ENCODE results near the gene SPDYE6.
"Not testable (repeated sequence)": the region's sequence is repeated elsewhere in the genome, so short reads cannot be mapped to it uniquely, and the experiment has no call there.

The SPDYE6 gene

DNA sequence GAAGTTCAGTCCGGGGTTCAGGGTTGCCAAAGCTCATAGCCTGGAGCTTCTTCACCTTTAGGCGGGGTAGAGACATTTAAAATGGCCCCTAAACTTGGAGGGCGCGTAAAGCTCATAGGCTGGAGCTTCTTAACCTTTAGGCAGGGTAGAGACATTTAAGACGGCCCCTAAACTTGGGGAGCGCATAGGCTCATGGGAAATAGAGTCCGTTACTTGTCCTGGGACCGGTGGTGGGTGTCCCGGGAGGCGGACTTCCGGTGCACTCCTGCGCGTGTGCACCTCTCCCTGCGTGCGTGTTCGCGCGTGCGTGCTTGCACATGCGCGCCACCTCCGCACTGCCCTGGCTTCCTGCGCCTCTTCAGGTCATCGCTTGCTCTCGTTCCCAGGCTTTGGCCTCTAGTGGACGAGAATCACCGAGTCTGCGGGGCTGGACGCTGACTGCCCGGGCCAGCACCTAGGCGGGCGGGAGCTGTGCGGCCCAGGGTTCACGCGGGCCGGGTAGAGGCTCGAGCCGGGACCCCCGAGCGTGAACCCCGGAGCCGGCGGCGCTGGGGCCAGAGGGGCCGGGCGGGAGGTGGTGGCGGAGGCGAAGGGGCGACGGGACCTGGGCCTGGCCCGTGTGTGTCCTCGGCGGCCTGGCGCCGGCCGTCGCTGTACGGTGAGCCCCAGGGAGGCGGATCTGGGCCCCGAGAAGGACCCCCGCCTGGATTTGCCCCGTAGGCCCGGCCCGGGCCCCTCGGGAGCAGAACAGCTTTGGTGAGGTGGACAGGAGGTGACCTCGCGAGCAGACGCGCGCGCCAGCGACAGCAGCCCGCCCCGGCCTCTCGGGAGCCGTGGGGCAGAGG lies 7.5 kb upstream of the SPDYE6 start:
- peak; percentile 88 for DNase-seq

DNA sequence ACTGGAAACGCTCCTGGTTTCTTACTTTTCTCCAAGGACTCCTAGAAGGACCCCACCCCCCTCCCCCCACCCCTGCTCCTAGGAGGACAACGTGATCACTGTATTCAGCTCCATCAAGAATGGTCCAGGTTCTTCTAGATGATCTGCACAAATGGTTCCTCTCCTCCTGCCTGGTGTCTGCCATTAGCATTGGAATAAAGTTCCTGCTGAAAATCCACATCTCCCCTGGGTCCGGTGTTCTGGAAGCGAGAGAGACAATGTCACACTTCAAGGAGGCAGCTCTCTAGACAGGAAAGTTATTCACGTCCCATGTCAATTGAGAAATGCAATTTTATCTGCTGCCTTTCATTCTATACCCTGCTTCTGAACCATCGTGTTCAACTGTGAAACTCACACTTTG lies 9.3 kb downstream of the SPDYE6 start:
- not testable (repeated sequence) for DNase-seq

DNA sequence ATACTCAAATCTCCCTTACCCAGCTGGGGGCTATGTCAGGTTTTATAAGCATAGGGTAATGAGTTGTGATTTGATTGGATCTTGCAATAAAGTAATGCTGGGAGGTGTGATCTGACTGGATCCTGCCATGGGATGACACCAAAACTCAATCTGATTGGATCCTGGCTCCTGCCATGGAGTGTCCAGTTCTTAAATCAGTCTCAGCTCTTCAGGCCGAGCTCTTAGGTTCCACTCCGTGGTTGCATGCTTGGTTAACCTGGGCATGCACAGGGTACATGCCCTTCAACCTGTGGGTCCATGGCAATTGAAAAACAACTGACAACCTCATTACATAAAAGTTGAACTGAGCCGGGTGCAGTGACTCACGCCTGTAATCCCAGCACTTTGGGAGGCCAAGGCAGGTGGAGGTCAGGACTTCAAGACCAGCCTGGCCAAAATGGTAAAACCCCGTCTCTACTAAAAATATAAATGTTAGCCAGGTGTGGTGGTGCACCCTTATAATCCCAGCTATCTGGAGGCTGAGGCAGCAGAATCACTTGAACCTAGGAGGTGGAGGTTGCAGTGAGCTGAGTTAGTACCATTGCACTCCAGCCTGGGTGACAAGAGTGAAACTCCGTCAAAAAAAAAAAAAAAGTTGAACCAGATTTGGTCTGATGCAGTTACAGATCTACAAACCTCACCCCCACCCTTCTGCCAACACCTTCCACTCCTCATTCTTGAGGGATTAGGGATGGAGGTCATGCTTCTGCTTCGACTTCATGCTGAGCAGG lies 15.5 kb downstream of the SPDYE6 start:
- DNase-seq = not testable (repeated sequence)

DNA sequence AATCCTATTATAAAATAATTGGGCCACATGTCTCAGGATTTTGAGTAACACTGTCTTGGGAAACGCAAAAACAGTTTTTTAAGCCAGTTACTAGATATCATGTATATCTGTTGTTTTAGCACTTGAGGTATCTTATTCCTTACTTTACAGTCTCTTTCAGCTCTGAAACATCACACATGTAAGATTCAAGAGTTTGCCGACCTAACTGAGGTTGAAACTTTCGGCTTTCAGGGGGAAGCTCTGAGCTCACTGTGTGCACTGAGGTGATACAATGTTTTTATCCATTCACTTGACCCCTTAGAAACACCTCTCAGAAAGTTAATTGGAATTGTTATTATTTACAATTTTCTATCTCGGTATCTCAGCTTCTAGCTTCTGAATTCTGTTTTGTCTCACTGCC lies 18.8 kb downstream of the SPDYE6 start:
- not testable (repeated sequence) for DNase-seq

DNA sequence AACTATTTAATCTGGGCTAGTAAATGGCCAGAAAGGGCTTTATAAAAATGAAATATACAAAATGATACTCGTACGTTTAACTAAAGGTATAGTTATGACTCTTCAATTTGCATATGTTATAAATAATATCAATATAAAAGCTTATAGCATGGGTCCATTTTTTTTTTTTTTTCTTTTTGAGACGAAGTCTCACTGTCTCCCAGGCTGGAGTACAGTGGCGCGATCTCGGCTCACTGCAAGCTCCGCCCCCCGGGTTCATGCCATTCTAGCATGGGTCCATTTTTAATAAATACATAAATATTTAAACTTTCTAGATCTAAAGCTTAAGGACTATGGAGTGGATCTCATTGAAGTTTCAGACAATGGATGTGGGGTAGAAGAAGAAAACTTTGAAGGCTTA lies 19.2 kb downstream of the SPDYE6 start:
- not testable (repeated sequence) for DNase-seq

DNA sequence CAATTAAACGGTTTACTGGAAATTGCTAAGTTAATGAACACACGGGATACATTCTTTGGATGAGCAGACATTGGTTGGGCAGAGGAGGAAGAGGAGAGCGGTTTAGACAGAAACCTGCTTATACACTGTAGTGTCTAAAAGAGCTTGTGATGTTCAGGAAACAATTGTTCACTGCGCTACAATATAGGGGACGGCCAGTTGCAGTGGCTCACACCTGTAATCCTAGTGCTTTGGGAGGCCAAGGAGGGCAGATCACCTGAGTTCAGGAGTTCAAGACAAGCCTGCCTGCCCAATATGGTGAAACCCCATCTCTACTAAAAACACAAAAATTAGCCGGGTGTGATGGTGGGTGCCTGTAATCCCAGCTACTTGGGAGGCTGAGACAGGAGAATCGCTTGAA lies 20.7 kb downstream of the SPDYE6 start:
- not testable (repeated sequence) for DNase-seq

DNA sequence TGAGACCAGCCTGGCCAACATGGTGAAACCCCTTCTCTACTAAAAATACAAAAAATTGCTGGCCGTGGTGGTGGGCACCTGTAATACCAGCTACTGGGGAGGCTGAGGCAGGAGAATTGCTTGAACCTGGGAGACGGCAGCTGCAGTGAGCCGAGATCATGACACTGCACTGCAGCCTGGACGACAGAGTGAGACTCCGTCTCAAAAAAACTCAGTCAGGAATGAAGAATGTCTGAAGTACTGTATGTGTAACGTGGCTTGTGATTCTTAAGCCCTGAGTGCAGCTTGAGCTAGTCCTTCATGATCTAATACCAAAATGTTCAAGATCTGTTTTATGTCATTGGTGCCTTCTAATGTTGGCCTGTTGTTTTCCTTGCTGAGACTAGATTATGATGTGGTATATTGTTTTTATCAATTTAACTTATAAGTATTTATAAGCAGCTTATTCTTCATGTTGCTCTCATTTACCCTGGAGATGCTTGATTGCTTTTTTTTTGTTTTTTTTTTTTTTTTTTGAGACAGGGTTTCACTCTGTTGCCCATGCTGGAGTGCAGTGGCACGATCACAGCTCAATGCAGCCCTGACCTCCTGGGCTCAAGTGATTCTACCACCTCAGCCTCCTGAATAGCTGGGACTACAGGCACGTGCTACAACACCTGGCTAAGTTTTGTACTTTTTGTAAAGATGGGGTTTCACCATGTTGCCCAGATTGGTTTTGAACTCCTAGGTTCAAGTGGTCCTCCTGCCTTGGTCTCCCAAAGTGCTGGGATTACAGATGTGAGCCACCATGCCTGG lies 25.4 kb downstream of the SPDYE6 start:
- DNase-seq = not testable (repeated sequence)

DNA sequence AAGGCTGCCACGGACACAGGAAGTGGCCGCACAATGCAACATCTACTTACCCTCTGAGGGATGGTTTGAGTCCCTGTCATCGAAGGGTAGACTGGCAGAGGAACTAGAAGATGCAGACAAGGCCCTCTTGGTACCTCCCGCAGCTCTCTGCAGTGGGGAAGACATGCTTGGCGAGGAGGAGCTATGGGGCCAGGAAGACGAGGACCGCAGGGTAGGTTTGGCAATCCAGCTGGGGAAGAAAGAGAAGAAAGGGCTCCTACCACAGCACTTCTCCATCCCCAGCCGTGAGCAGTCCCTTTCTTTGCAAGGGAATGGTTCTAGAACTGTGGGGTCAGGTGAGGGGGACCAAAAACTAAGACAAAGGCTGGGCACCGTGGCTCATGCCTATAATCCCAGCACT lies 26.9 kb downstream of the SPDYE6 start:
- DNase-seq = not testable (repeated sequence)

DNA sequence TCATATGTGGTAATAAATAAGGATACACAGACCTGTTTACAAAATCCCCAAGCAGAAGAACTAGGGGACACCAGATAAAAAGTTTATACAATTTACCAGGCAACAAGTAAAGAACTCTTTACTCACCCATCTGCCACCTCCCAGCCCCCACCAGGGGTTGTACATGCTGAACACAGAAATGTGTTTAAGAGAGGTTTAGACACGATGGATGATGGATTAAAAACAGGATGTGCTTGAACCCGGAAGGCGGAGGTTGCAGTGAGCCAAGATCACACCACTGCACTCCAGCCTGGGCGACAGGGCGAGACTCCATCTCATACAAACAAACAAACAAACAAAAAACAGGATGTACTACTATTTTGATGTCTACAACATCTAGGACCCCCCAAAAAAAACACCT lies 27.4 kb downstream of the SPDYE6 start:
- not testable (repeated sequence) for DNase-seq

DNA sequence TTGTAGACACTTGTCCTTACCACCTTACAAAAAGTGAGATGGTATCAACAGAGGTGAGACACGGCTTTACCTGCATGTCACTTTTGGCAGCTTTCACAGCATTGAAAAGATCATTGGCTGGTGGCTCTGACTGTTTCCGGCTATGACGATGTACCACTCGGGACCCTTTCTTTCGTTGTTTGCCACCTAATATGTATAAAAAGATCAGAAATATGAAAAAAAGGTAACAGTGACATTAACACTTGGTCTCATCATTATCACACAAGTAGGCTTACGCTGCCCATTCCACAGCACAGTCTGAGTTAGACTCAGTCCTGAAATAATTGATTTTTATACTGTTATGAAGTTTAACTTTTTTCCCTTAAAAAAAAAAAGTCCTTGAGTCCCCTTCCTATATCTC lies 29.1 kb downstream of the SPDYE6 start:
- DNase-seq = not testable (repeated sequence)

DNA sequence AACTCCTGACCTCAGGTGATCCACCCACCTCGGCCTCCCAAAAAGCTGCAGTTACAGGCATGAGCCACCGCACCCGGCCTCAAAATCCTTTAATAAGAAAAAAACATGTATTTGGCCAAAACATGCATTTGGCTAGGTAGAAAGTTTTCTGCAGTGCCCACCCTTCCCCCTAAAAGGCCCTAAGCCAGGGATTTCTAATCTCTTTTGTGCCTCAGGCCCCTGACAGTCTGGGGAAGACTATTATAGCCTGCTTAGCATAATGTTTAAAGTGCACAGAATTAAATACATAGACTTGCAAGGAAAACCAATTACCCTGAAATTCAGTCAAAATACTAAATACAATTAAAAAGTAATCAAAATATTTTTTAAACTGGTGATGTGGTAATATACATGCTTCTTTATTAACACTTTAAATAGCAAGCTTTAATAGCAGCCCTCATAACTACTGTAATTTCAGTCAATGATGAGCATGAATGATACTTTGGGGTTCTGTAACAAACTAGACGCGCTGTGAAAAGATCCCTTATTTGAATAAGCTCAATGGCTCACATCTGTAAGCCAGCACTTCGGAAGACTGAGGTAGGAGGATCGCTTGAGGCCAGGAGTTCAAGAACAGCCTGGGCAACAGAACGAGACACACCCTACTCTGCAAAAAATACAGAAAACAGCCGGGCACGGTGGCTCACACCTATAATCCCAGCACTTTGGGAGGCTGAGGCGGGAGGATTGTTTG lies 29.9 kb downstream of the SPDYE6 start:
- no peak for DNase-seq

DNA sequence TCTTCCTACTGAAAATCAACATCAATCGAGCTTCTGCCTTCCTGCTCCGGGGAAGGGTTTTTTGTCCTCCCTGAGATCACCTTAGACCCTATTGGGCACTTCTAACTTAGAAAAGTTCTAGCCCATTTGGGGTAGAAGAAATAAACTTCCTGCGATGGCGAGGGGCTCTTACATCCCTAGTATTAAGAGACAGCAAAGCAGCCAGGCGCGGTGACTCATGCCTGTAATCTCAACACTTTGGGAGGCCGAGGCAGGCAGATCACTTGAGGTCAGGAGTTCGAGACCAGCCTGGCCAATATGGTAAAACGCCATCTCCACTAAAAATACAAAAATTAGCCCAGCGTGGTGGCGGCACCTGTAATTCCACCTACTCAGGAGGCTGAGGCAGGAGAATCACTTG lies 31.1 kb downstream of the SPDYE6 start:
- not testable (repeated sequence) for DNase-seq

DNA sequence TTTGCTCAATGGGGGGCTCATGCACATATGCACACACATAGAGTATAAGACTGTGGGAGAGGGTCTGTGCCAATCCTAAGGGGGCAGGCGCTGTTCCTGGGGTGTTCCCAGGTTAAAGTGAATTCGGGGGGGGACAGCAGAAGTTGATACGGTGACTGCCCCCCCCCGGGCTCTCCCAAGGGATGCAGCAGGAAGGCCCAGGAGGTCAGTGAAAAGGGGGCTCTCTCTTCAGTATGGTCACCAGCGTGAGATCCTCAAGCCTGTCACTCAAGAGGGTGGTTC lies 32.4 kb downstream of the SPDYE6 start:
- peak; percentile 14 for DNase-seq

DNA sequence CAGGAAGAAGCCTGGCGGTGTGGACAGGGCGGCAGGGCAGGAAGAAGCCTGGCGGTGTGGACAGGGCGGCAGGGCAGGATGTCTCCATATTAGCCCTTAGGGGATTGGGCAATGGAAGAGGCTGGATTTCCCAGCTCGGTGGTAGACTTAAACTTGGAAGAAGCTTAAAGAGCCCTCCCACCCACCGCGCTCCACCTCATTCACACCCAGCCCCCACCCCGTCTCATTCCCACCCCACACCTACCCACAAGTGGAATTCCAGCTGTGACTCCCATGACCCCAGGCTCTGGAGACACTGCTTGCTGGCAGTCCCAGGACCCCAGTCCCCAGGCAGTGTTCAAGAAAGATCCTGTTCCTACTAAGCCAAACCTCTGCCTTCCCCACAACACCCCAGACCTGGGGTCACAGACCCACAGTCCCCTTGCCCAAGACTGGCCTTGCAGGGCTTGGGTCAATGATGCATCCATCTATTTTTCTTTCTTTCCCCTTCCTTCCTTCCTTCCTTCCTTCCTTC lies 34.0 kb downstream of the SPDYE6 start:
- no peak for DNase-seq

DNA sequence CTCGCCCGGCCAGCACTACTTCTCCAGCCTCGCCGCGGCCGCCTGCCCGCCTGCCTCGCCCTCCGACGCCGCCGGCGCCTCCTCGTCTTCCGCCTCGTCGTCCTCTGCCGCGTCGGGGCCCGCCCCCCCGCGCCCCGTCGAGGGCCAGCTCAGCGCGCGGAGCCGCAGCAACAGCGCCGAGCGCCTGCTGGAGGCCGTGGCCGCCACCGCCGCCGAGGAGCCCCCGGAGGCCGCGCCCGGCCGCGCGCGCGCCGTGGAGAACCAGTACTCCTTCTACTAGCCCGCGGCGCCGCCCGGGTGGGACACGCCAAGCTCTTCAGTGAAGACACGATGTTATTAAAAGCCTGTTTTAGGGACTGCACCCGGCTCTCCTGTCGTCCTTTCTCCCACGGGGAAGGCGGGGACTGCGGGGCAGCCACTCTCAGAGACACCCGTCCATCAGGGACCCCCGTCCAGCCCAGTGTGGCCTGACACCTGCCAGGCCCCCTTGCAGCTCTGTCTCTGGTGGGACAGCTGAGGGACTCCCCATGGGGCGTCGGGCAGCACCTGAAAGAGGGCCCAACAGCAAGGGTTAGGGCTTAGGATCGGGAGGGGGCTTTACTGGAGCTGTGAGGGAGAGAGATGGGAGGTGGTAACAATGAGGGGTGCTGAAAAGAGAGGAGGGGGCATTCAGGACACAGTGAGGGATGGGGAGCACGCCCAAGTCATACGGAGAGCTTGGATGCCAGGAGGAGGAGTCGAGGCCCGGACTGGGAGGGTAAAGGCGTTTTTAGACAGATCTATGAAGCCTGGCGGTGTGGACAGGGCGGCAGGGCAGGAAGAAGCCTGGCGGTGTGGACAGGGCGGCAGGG lies 34.7 kb downstream of the SPDYE6 start:
- DNase-seq = no peak

DNA sequence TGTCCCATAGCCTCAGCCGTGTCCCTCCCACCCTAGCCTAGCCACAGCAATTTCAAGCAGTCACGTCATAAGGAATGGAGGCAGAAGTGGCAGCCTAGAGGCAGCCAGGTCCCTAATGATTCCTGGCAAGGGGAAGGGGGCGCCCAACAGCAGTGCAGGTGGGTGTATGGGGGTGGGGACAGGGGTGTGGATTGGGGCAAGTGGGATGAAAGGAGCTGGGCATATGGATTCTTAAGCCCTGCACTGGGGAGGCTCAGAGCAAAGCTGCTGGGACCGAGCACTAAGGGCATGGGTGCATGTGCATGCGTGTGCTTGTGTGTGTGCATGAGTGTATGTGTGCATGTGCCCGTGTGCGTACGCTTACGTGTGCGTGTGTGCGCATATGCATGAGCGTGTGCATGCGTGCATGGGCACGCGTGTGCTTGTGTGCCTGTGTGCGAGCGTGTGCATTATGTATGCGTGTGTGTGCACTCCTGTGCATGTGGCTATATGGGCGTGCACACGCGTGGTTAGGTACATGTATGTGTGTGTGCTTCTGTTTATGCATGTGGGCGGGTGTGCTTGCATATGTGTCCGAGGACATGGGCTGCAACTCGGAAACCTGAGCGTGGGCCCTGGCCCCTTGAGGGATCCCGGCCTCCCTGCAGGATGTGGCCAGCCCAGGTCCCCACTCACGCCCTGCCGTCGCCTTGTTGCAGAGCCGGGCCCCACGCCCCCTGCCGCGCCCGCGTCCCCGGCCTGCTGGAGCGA lies 35.5 kb downstream of the SPDYE6 start:
- no peak for DNase-seq

DNA sequence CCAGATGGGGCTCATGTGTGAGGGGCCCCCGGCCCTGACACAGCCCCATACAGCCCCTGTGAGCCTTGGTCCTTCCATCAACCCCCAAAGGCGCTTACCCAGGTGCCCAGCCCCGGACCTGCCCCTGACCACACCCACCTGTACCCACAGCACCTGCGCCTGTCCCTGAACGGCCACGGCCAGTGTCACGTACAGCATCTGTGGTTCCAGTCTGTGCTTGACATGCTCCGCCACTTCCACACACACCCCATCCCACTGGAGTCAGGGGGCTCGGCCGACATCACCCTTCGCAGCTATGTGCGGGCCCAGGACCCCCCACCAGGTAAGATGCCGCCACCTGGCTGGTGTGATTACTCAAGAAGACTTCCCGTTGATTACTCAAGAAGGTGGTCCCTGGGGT lies 36.1 kb downstream of the SPDYE6 start:
- DNase-seq = no peak

DNA sequence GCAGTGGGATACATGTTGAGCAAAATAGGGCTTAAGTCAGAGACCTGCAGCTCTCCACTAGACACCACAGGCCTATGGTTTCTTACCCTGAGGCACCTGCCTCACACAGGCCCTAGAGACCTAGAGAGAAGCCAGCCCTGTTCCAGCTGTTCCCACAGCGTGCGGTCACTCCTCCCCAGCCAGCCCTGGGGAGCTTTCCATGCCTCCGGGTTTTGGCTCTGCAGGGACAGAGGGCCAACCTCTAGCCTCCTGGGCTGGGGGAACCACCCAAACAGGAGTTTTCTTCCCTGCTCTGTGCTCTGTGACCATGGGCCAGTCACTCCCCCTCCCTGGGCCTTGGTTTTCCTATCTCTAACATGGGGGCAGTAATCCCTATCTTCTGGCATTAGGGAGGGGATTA lies 36.6 kb downstream of the SPDYE6 start:
- no peak for DNase-seq

DNA sequence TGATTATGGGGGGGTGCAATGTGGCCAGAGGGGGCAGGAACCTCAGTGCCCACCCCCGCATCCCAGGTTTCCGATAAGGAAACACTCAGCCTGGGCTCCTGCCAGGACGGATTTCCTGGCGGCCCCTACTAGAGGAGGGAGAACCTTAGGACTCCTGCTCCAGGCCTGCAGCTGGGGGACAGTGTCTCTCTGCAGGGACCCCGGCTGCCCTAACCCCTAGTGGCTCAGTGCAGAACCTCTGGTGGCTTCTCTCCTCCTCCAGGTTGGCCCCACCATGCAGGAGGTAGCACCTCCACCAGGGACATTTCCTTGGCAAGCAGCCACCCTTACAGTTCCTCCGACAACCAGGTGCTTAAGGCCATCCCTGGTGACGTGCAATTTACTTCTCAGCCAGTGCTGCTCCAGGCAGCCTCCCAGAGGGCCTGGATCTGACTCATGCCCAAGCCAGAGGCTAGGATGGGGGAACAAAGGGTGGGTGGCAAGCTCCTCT lies 37.7 kb downstream of the SPDYE6 start:
- no peak for DNase-seq

DNA sequence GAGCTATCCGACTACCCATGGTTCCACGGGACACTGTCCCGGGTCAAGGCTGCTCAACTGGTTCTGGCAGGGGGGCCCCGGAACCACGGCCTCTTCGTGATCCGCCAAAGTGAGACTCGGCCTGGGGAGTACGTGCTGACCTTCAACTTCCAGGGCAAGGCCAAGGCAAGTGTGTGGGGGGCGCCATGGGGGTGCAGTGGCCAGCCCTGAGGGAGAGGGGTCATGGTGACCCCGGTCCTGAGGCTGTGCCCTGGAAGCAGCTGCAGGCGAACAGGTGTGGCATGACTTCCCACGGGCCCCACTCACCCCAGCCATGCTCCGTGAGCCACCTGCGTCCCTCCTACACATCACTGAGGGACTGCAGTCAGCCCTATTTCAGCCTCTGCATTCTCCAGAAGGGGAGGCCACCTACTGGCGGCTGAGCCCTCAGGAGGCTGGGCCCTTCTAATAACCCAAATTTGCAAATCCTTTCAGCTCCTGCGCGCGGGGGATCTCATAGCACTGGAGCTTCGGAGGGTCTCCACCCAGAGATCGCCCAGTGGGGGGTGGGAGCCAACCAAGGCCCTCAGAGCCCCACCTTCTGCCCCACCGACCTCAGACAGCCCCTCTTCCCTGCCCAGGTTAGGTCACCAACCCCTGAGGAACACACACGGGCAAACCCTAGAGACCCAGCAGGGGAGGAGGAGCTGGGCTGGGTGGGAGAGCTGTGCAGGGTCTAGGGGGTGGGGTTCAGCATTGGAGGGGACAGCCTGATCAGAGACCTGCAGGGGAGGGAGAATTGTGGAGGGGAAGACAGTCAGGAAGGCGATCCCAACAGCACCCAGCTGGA lies 38.8 kb downstream of the SPDYE6 start:
- no peak for DNase-seq

Measured in activated CD4-positive, CD25-positive, alpha-beta regulatory T cell treated with anti-CD3 and anti-CD28 coated beads, Interleukin-2, amount 50 U/mL, for 72 hours (primary cell).